ENCODE data around the gene CARMIL3. TPM values are rescaled to one million over a fixed set of nuclear protein-coding genes. Genes with fewer than 3 reads are reported as not detected.

CARMIL3 gene
- polyA plus RNA-seq, 1 donor from 2014 or later: 43.6 TPM

DNA sequence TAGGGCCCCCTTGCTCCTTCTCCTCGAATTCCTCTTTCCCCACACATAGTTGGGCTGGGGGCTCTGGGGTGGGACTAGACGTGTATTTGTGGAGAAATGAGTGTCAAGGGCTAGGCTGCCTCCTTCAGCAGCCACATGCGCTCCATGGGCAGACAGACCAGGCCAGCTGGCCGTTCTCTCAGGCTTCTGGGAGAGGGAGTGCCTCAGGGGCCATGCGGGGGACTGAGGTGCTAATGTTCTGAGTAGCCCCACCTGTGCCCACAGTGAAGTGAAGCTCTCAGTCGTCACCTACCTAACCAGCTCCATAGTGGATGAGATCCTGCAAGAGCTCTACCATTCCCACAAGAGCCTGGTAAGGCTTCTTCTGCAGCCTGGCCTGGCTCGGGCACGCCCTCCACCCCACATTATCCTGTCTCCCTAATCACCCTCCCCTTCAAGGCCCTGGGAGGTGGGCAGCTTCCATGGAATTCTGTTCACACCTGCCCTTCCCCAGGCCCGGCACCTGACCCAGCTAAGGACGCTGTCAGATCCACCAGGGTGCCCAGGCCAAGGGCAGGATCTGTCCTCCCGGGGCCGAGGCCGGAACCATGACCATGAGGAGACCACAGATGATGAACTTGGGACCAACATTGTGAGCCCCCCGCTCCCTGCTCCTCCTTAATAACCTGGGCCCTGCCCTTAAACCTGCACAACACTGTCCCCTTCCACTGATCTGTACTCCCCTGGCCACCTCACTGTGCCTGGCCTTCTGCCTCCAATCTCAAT is 10.6 kb downstream of the CARMIL3 start:
- H4K20me1 ChIP-seq (ENCODE audit: insufficient read depth): no peaks in the 10 kb centered on the region
- H3K79me2 ChIP-seq (replicated peaks; ENCODE audit: insufficient read depth, low read length): no peaks in the 10 kb centered on the region
- no peak for TF ChIP-seq RAD21 (conservative IDR thresholded peaks at IDR 0.05)
- no peak for TF ChIP-seq EP300 (conservative IDR thresholded peaks at IDR 0.05; ENCODE audit: poor library complexity, severe bottlenecking)
- no peak for TF ChIP-seq EZH2 (IDR thresholded peaks at IDR 0.05; ENCODE audit: borderline replicate concordance, insufficient read depth, low read length, poor library complexity, severe bottlenecking)
- no peak for TF ChIP-seq TAF1 (IDR thresholded peaks at IDR 0.05; ENCODE audit: low read depth)
- no peak for TF ChIP-seq REST (IDR thresholded peaks at IDR 0.05; ENCODE audit: borderline replicate concordance)
- TF ChIP-seq MXI1 (conservative IDR thresholded peaks at IDR 0.05; ENCODE audit: poor library complexity, severe bottlenecking): no peak
- TF ChIP-seq SMC3 (conservative IDR thresholded peaks at IDR 0.05; ENCODE audit: poor library complexity): no peak
- no peak overlapping the region for H3K9ac ChIP-seq (ENCODE audit: low read length)
- no peak overlapping the region for H3K27ac ChIP-seq (ENCODE audit: low read length)
- H3K27me3 ChIP-seq (ENCODE audit: insufficient read depth, low read depth, low read length): no peaks in the 10 kb centered on the region
- H2AFZ ChIP-seq (ENCODE audit: low read depth, low read length): no peak overlapping the region
- no peak overlapping the region for H3K4me3 ChIP-seq (ENCODE audit: low read length)
- H3F3A ChIP-seq (ENCODE audit: insufficient read depth, low read length, poor library complexity, severe bottlenecking): no peaks in the 10 kb centered on the region
- H3K9me3 ChIP-seq (ENCODE audit: low read length): no peaks in the 10 kb centered on the region
- no peaks in the 10 kb centered on the region for H3K36me3 ChIP-seq (ENCODE audit: insufficient read depth, low read length)
- no peak overlapping the region for H3K4me2 ChIP-seq (ENCODE audit: low read length)
- no peaks in the 10 kb centered on the region for H3K9me2 ChIP-seq (ENCODE audit: insufficient read depth, low read length)

GRCh38 chr14:24063263-24063836 is 11.5 kb downstream of the CARMIL3 start:
- Histone ChIP-seq H2AFZ (ENCODE audit: low read depth, low read length) (no peak overlapping the region), H3K27me3 (ENCODE audit: insufficient read depth, low read depth, low read length) (no peaks in the 10 kb centered on the region), H3K9me2 (ENCODE audit: insufficient read depth, low read length) (no peaks in the 10 kb centered on the region), H3K9ac (ENCODE audit: low read length) (no peak overlapping the region), H3F3A (ENCODE audit: insufficient read depth, low read length, poor library complexity, severe bottlenecking) (no peaks in the 10 kb centered on the region), H3K36me3 (ENCODE audit: insufficient read depth, low read length) (no peaks in the 10 kb centered on the region), H3K4me2 (ENCODE audit: low read length) (no peak overlapping the region), H3K9me3 (ENCODE audit: low read length) (no peaks in the 10 kb centered on the region), H4K20me1 (ENCODE audit: insufficient read depth) (no peaks in the 10 kb centered on the region), H3K4me3 (ENCODE audit: low read length) (no peak overlapping the region), H3K27ac (ENCODE audit: low read length) (no peak overlapping the region), H3K79me2 (replicated peaks; ENCODE audit: insufficient read depth, low read length) (no peaks in the 10 kb centered on the region)
- TF ChIP-seq EP300 (conservative IDR thresholded peaks at IDR 0.05; ENCODE audit: poor library complexity, severe bottlenecking): no peak
- TF ChIP-seq CTCF (IDR thresholded peaks at IDR 0.05; ENCODE audit: poor library complexity, severe bottlenecking): no peak
- no peak for TF ChIP-seq POLR2AphosphoS5 (IDR thresholded peaks at IDR 0.05)
- no peak for TF ChIP-seq MXI1 (conservative IDR thresholded peaks at IDR 0.05; ENCODE audit: poor library complexity, severe bottlenecking)
- no peak for TF ChIP-seq SMC3 (conservative IDR thresholded peaks at IDR 0.05; ENCODE audit: poor library complexity)
- TF ChIP-seq RAD21 (conservative IDR thresholded peaks at IDR 0.05): no peak

All from neural cell (in vitro differentiated cells).